Ovary (tissue), 3 donors: ENCODE results near the gene ADCY1.

Source experiments
- CTCF ChIP-seq, 3 donors: fragments of 450-650 bp in 2 of 3; fragments of 200-600 bp in 1 of 3; IDR thresholded peaks; one replicate each; pipeline versions ENCODE4 v1.5.1 to v1.8.0; 2016 to 2022; ENCODE audit warnings: antibody characterized with exemption in 3 of 3, mild to moderate bottlenecking in 1 of 3
- EP300 ChIP-seq: sonication (generic); formaldehyde crosslinking; IDR thresholded peaks from one replicate; pipeline ENCODE4 v1.6.1; 2017; ENCODE audit warnings: antibody characterized with exemption
- donor health status: DM: no; HTN: no; CAD: no.

- no peak for TF ChIP-seq EP300
- no peak for TF ChIP-seq CTCF (IDR thresholded peaks at IDR 0.05)
Measured at GRCh38 chr7:45566961-45567360, 7.2 kb upstream of the ADCY1 start.
